Caco-2 (cell line): ENCODE measurements around the gene NUDCD3. TPM values are rescaled to one million over a fixed set of nuclear protein-coding genes. Genes with fewer than 3 reads are reported as not detected.
A peak's percentile ranks its signal among the peaks of the same experiment; 100 is the strongest.

ENCODE experiments used
- BruUV-seq: library from RNA; stranded (reverse); fragments of 400-500 nt; replicated peaks from 2 replicates; lab custom pipeline; 2021; lab: Mats Ljungman, UMichigan
- CTCF ChIA-PET: fragments of 300-600 bp; sonication (Branson Sonifier 250); formaldehyde crosslinking; loops from one replicate; lab custom pipeline; 2022; ENCODE audit warnings: antibody characterized with exemption; lab: Charles Lee
- POLR2A ChIA-PET: fragments of 300-600 bp; sonication (Branson Sonifier 250); formaldehyde crosslinking; loops from one replicate; lab custom pipeline; 2022; ENCODE audit warnings: antibody characterized with exemption; lab: Charles Lee
- DNase-seq, 2 experiments: peaks; one replicate each; pipeline versions ENCODE4 v3.0.0 to v3.0.0-alpha.2; 2020 to 2022
- H3K27me3 ChIP-seq: replicated peaks from 2 replicates; pipeline ENCODE4 v1.6.0; 2011; ENCODE audit warnings: low read length; ENCODE audit not compliant: control insufficient read depth, insufficient read depth
- H3K36me3 ChIP-seq: 2 replicates; pipeline ENCODE4 v1.5.1; 2011; ENCODE audit warnings: low read length; ENCODE audit not compliant: control insufficient read depth, insufficient read depth
- H3K4me1 ChIP-seq: fragments of 250-450 bp; sonication (Bioruptor Pico); 2 replicates; pipeline ENCODE4 v1.5.1; 2020; ENCODE audit warnings: mild to moderate bottlenecking
- H3K4me3 ChIP-seq: 2 replicates; pipeline ENCODE4 v1.5.1; 2011; ENCODE audit warnings: low read depth, mild to moderate bottlenecking, control low read depth, low read length
- H3K9me3 ChIP-seq: fragments of 250-450 bp; sonication (Bioruptor Pico); 2 replicates; pipeline ENCODE4 v1.5.1; 2020; ENCODE audit warnings: mild to moderate bottlenecking, moderate library complexity
- H3K27ac Mint-ChIP-seq: one replicate; pipeline ENCODE4 v1.8.0; 2022; ENCODE audit warnings: mixed read lengths; ENCODE audit not compliant: unreplicated experiment
- H3K27me3 Mint-ChIP-seq: one replicate; pipeline ENCODE4 v1.8.0; 2022; ENCODE audit warnings: mixed read lengths; ENCODE audit not compliant: insufficient read depth, unreplicated experiment
- H3K36me3 Mint-ChIP-seq: one replicate; pipeline ENCODE4 v1.8.0; 2022; ENCODE audit warnings: mild to moderate bottlenecking, mixed read lengths; ENCODE audit not compliant: insufficient read depth, unreplicated experiment
- H3K4me1 Mint-ChIP-seq: one replicate; pipeline ENCODE4 v1.8.0; 2022; ENCODE audit warnings: low read depth, mixed read lengths; ENCODE audit not compliant: unreplicated experiment
- H3K4me3 Mint-ChIP-seq: one replicate; pipeline ENCODE4 v1.8.0; 2022; ENCODE audit warnings: mild to moderate bottlenecking, moderate library complexity, mixed read lengths; ENCODE audit not compliant: unreplicated experiment
- H3K9me3 Mint-ChIP-seq: one replicate; pipeline ENCODE4 v1.8.0; 2022; ENCODE audit warnings: mixed read lengths; ENCODE audit not compliant: unreplicated experiment
- intact Hi-C: fragments of 100-400 bp; cut with micrococcal nuclease; formaldehyde crosslinking; loops from one replicate; pipeline ENCODE4 v1.10.0; 2022; ENCODE audit not compliant: unreplicated experiment
- total RNA-seq: library from RNA; stranded (reverse); gene quantifications from 2 replicates; pipeline ENCODE4 v1.2.3, GENCODE V29; 2022
- TF ChIP-seq, protein P1 (sequence below), 2 experiments: fragments of 200-600 bp in 1 of 2; IDR thresholded peaks; 1 replicate in 1 of 2; 2 replicates in 1 of 2; pipeline versions ENCODE4 v1.5.1 to v1.8.0; 2011 to 2022; ENCODE audit warnings: antibody characterized with exemption in 1 of 2, control low read depth in 1 of 2, inconsistent platforms in 1 of 2, low read depth in 1 of 2, low read length in 1 of 2, mild to moderate bottlenecking in 1 of 2, moderate library complexity in 1 of 2; ENCODE audit not compliant: insufficient read depth in 1 of 2, severe bottlenecking in 1 of 2, unreplicated experiment in 1 of 2

Gene NUDCD3
- total RNA-seq, 1 experiment from 2014 or later: 116 TPM

GRCh38 chr7:44348851-44349781 lies 141.3 kb downstream of the NUDCD3 start:
- TF ChIP-seq, protein P1, sequence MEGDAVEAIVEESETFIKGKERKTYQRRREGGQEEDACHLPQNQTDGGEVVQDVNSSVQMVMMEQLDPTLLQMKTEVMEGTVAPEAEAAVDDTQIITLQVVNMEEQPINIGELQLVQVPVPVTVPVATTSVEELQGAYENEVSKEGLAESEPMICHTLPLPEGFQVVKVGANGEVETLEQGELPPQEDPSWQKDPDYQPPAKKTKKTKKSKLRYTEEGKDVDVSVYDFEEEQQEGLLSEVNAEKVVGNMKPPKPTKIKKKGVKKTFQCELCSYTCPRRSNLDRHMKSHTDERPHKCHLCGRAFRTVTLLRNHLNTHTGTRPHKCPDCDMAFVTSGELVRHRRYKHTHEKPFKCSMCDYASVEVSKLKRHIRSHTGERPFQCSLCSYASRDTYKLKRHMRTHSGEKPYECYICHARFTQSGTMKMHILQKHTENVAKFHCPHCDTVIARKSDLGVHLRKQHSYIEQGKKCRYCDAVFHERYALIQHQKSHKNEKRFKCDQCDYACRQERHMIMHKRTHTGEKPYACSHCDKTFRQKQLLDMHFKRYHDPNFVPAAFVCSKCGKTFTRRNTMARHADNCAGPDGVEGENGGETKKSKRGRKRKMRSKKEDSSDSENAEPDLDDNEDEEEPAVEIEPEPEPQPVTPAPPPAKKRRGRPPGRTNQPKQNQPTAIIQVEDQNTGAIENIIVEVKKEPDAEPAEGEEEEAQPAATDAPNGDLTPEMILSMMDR (IDR thresholded peaks at IDR 0.05; ENCODE audit: insufficient read depth in 1 of 2, low read depth in 1 of 2, low read length in 1 of 2, severe bottlenecking in 1 of 2, unreplicated experiment in 1 of 2): no peak
- no peak for DNase-seq
- H3K9me3 ChIP-seq: peaks cover 6% of the 10 kb centered on the region; the same call in 1 of the 2 replicates
- ChIA-PET CTCF (interaction anchor here (0.6 to 1.0 kb wide), 4 partner anchors 16 to 225 kb away, joined by 3 to 5 read pairs (median 3); partner anchors contain the start of gene DDX56), POLR2A (no interaction called here)
- peaks cover 3% of the 10 kb centered on the region for H3K27me3 Mint-ChIP-seq
- no peaks in the 10 kb centered on the region for H3K9me3 Mint-ChIP-seq
- H3K4me3 ChIP-seq: no peak overlapping the region
- no peaks in the 10 kb centered on the region for H3K4me1 ChIP-seq
- H3K4me1 Mint-ChIP-seq: no peaks in the 10 kb centered on the region
- H3K4me3 Mint-ChIP-seq: no peak overlapping the region
- no peaks in the 10 kb centered on the region for H3K27me3 ChIP-seq
- intact Hi-C loops: no loop called here
- H3K27ac Mint-ChIP-seq: no peak overlapping the region
- no peaks in the 10 kb centered on the region for H3K36me3 Mint-ChIP-seq
- no peaks in the 10 kb centered on the region for H3K36me3 ChIP-seq
- BruUV-seq: no TSS peak

- no peaks in the 10 kb centered on the region for H3K36me3 Mint-ChIP-seq
- no TSS peak for BruUV-seq
- Histone ChIP-seq H3K4me1 (no peaks in the 10 kb centered on the region), H3K4me3 (no peak overlapping the region), H3K9me3 (no peaks in the 10 kb centered on the region), H3K36me3 (no peaks in the 10 kb centered on the region), H3K27me3 (no peaks in the 10 kb centered on the region)
- no peaks in the 10 kb centered on the region for H3K4me1 Mint-ChIP-seq
- no peak overlapping the region for H3K27ac Mint-ChIP-seq
- peaks cover 3% of the 10 kb centered on the region for H3K27me3 Mint-ChIP-seq
- intact Hi-C loops: no loop called here
- TF ChIP-seq, protein P1 (IDR thresholded peaks at IDR 0.05; ENCODE audit: insufficient read depth in 1 of 2, low read depth in 1 of 2, low read length in 1 of 2, severe bottlenecking in 1 of 2, unreplicated experiment in 1 of 2): peak; percentile 22 to 44
- no peak for DNase-seq
- CTCF ChIA-PET: interaction anchor here (0.6 to 1.0 kb wide), 4 partner anchors 17 to 226 kb away, joined by 3 to 5 read pairs (median 3); partner anchors contain the start of gene DDX56
- POLR2A ChIA-PET: no interaction called here
- H3K9me3 Mint-ChIP-seq: no peaks in the 10 kb centered on the region
- no peak overlapping the region for H3K4me3 Mint-ChIP-seq
Observed at GRCh38 chr7:44348300-44348699, 142.2 kb downstream of the NUDCD3 start.

DNA sequence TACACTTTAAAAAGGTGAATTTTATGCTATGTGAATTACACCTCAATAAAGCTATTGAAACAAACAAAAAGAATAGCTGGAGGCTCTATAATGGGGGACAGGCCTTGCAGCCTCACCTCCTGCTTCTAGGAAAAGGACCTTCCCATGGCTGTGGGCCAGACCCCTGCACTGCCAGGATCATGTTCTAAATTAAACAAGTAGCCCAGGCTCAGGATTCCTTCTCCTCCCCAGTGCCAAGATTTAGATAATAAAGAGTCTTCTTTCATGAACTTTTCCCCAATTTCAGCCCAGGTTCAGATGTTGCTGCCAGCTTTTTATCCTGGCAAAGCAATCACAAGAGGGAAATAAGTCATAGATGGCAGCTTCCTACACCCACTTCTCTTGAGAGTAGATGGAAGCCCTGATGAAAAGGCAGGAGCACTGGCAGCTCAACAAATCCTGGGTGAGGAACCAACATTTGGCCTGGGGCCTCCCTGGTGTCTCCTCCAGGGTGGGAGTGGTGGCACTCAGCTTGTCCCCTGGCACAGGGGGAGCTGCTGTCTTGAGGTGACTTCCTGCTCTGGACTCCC lies 142.8 kb downstream of the NUDCD3 start:
- H3K27ac Mint-ChIP-seq: no peak overlapping the region
- intact Hi-C loops: no loop called here
- CTCF ChIA-PET: interaction anchor here (0.6 to 1.0 kb wide), 2 partner anchors 20 to 107 kb away, joined by 3 read pairs; no protein-coding TSS in a partner anchor
- peaks cover 3% of the 10 kb centered on the region for H3K27me3 Mint-ChIP-seq
- Histone ChIP-seq H3K36me3 (no peaks in the 10 kb centered on the region), H3K27me3 (no peaks in the 10 kb centered on the region), H3K4me1 (no peaks in the 10 kb centered on the region), H3K4me3 (no peak overlapping the region), H3K9me3 (peaks cover 3% of the 10 kb centered on the region; the same call in 1 of the 2 replicates)
- H3K9me3 Mint-ChIP-seq: no peaks in the 10 kb centered on the region
- TF ChIP-seq, protein P1 (IDR thresholded peaks at IDR 0.05; ENCODE audit: insufficient read depth in 1 of 2, low read depth in 1 of 2, low read length in 1 of 2, severe bottlenecking in 1 of 2, unreplicated experiment in 1 of 2): no peak
- H3K36me3 Mint-ChIP-seq: no peaks in the 10 kb centered on the region
- POLR2A ChIA-PET: no interaction called here
- BruUV-seq: no TSS peak
- no peaks in the 10 kb centered on the region for H3K4me1 Mint-ChIP-seq
- H3K4me3 Mint-ChIP-seq: no peak overlapping the region
- no peak for DNase-seq
